Measurements from ENCODE around the gene P2RY12.

P2RY12 gene

GRCh38 chr3:151330899-151331298 is 53.7 kb downstream of the P2RY12 start:
- no peak for DNase-seq

- no peak for DNase-seq
These were observed 54.2 kb downstream of the P2RY12 start for GRCh38 chr3:151330379-151330778.

GRCh38 chr3:151329363-151329762 is 55.2 kb downstream of the P2RY12 start, which contains the start of gene P2RY13:
P2RY13 (minus strand) TSS chr3:151329549; CDS start chr3:151329528, 21 bp downstream.
- no peak for DNase-seq

- DNase-seq: no peak
These were observed 56.1 kb downstream of the P2RY12 start for GRCh38 chr3:151328298-151328995.

GRCh38 chr3:151327571-151328198 is 56.9 kb downstream of the P2RY12 start:
- peak; percentile 1 for DNase-seq

GRCh38 chr3:151322511-151322910 is 62.0 kb downstream of the P2RY12 start:
- no peak for DNase-seq

- no peak for DNase-seq
These were observed 63.0 kb downstream of the P2RY12 start for GRCh38 chr3:151321526-151321925.

GRCh38 chr3:151320131-151320530 is 64.4 kb downstream of the P2RY12 start:
- DNase-seq: no peak

- DNase-seq: no peak
These were observed 64.9 kb downstream of the P2RY12 start for GRCh38 chr3:151319628-151320027.

GRCh38 chr3:151318991-151319390 is 65.6 kb downstream of the P2RY12 start:
- no peak for DNase-seq

GRCh38 chr3:151318313-151318712 is 66.2 kb downstream of the P2RY12 start:
- DNase-seq: no peak

GRCh38 chr3:151316267-151316991 is 68.1 kb downstream of the P2RY12 start, which contains the start of gene GPR87:
GPR87 (minus strand) TSS chr3:151316820; CDS start chr3:151300100, 16,720 bp downstream.
- no peak for DNase-seq

- DNase-seq: no peak
These were observed 68.7 kb downstream of the P2RY12 start for GRCh38 chr3:151315846-151316245.

- no peak for DNase-seq
These were observed 69.4 kb downstream of the P2RY12 start for GRCh38 chr3:151315136-151315535.

GRCh38 chr3:151314593-151314992 is 70.0 kb downstream of the P2RY12 start:
- DNase-seq: no peak

- DNase-seq: no peak
These were observed 70.4 kb downstream of the P2RY12 start for GRCh38 chr3:151314137-151314536.

- no peak for DNase-seq
These were observed 71.6 kb downstream of the P2RY12 start for GRCh38 chr3:151312972-151313371.

- no peak for DNase-seq
These were observed 75.0 kb downstream of the P2RY12 start for GRCh38 chr3:151309566-151309965.

GRCh38 chr3:151307583-151308488 is 76.7 kb downstream of the P2RY12 start:
- no peak for DNase-seq

- DNase-seq: no peak
These were observed 77.4 kb downstream of the P2RY12 start for GRCh38 chr3:151307131-151307530.

- no peak for DNase-seq
These were observed 78.3 kb downstream of the P2RY12 start for GRCh38 chr3:151306168-151306810.

- no peak for DNase-seq
These were observed 78.8 kb downstream of the P2RY12 start for GRCh38 chr3:151305775-151306151.

All from SHP77 treated with DMSO at 0.1 percent for 48 hours (cell line).